Vagina (tissue), 2 donors: Measurements from ENCODE around the gene GIPC3. TPM values are rescaled to one million over a fixed set of nuclear protein-coding genes. Genes with fewer than 3 reads are reported as not detected.

ENCODE experiments used
- DNase-seq, 2 donors: peaks; one replicate each; pipeline ENCODE4 v3.0.0-alpha.2; 2017; ENCODE audit errors: extremely low spot score in 2 of 2
- H3K27ac ChIP-seq: fragments of 200-600 bp; sonication (generic); one replicate; pipeline ENCODE4 v1.5.1; 2019
- H3K27me3 ChIP-seq: fragments of 200-600 bp; sonication (generic); one replicate; pipeline ENCODE4 v1.5.1; 2019
- H3K36me3 ChIP-seq, 2 donors: fragments of 200-600 bp; sonication (generic); one replicate each; pipeline ENCODE4 v1.5.1; 2017 to 2019
- H3K4me1 ChIP-seq: fragments of 200-600 bp; sonication (generic); one replicate; pipeline ENCODE4 v1.5.1; 2019
- H3K4me3 ChIP-seq, 2 donors: fragments of 200-600 bp; sonication (generic); 1 replicate in 1 of 2; 2 replicates in 1 of 2; pipeline ENCODE4 v1.5.1; 2016 to 2019
- H3K9me3 ChIP-seq: fragments of 200-600 bp; sonication (generic); one replicate; pipeline ENCODE4 v1.5.1; 2019
- POLR2A ChIP-seq, 2 donors: fragments of 450-650 bp; IDR thresholded peaks; one replicate each; pipeline ENCODE4 v1.6.1; 2017; ENCODE audit warnings: antibody characterized with exemption in 2 of 2, mild to moderate bottlenecking in 2 of 2, moderate library complexity in 2 of 2
- POLR2AphosphoS5 ChIP-seq, 2 donors: sonication (generic); formaldehyde crosslinking; IDR thresholded peaks; one replicate each; pipeline ENCODE4 v1.9.0; 2017; ENCODE audit warnings: antibody characterized with exemption in 2 of 2, mild to moderate bottlenecking in 2 of 2, low read depth in 1 of 2; ENCODE audit not compliant: insufficient read depth in 1 of 2
- intact Hi-C: fragments of 100-400 bp; cut with DNase I; formaldehyde crosslinking; loops from one replicate; pipeline ENCODE4 v1.15.1; 2023
- total RNA-seq: library from RNA; depleted of rRNA; stranded (reverse); fragments of >200 nt; gene quantifications from one replicate; pipeline ENCODE4 v1.2.3, GENCODE V29; 2016
- TF ChIP-seq, protein P1 (sequence below), 3 experiments: fragments of 450-650 bp in 2 of 3; fragments of 200-600 bp in 1 of 3; sonication (generic) in 1 of 3; IDR thresholded peaks; one replicate each; pipeline ENCODE4 v1.5.1; 2017 to 2019; ENCODE audit warnings: antibody characterized with exemption in 3 of 3, mild to moderate bottlenecking in 2 of 3, moderate library complexity in 2 of 3

The GIPC3 gene
- total RNA-seq, 1 donor from 2014 or later = 0.25 TPM

DNA sequence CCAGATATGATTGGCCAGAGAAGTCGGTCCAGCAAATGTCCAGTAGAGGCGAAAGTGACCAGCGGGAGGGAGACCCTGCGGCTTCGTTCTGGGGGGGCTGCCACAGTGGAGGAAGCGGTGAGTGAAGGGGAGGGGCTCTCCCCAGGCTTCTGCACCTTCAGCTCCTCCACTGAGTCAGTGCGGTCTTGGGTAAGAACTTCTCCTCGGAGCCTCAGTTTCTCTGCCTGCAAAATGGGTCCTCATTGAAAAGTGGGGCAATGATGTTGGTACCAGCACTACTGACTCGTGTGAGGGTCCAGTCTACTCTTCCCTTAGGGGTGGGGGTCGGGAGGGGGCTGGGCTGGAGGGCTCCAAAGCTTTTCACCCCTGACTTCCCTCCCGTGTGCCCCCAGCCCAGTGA is 4.2 kb downstream of the GIPC3 start:
- H3K36me3 ChIP-seq = no peaks in the 10 kb centered on the region
- TF ChIP-seq, protein P1, sequence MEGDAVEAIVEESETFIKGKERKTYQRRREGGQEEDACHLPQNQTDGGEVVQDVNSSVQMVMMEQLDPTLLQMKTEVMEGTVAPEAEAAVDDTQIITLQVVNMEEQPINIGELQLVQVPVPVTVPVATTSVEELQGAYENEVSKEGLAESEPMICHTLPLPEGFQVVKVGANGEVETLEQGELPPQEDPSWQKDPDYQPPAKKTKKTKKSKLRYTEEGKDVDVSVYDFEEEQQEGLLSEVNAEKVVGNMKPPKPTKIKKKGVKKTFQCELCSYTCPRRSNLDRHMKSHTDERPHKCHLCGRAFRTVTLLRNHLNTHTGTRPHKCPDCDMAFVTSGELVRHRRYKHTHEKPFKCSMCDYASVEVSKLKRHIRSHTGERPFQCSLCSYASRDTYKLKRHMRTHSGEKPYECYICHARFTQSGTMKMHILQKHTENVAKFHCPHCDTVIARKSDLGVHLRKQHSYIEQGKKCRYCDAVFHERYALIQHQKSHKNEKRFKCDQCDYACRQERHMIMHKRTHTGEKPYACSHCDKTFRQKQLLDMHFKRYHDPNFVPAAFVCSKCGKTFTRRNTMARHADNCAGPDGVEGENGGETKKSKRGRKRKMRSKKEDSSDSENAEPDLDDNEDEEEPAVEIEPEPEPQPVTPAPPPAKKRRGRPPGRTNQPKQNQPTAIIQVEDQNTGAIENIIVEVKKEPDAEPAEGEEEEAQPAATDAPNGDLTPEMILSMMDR (IDR thresholded peaks at IDR 0.05) = no peak
- TF ChIP-seq POLR2AphosphoS5 (IDR thresholded peaks at IDR 0.05; ENCODE audit: insufficient read depth in 1 of 2, low read depth in 1 of 2) = no peak
- TF ChIP-seq POLR2A (IDR thresholded peaks at IDR 0.05) = no peak
- H3K4me3 ChIP-seq = no peak overlapping the region
- H3K27me3 ChIP-seq = no peaks in the 10 kb centered on the region
- intact Hi-C loops = no loop called here
- DNase-seq = no peak
- H3K4me1 ChIP-seq = peaks cover 14% of the 10 kb centered on the region
- H3K27ac ChIP-seq = no peak overlapping the region
- H3K9me3 ChIP-seq = no peaks in the 10 kb centered on the region

DNA sequence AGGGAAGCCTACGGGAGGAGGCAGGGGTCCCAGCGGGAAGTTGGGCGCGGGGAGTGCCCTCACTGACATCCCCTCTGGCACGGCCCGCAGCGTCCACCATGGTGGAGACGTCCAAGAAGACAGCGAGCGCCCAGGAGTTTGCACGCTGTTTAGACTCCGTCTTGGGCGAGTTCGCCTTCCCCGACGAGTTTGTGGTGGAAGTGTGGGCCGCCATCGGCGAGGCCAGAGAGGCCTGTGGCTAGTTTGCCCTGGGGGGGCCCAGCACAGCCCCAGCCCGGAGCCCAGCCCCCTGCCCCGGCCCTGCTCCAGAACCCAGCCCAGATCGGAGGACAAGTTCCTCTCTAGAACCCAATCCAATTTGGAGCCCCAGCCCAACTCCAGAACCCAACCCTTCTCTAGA is 4.7 kb downstream of the GIPC3 start:
- TF ChIP-seq, protein P1 (IDR thresholded peaks at IDR 0.05) = no peak
- TF ChIP-seq POLR2AphosphoS5 (IDR thresholded peaks at IDR 0.05; ENCODE audit: insufficient read depth in 1 of 2, low read depth in 1 of 2) = no peak
- no peak for TF ChIP-seq POLR2A (IDR thresholded peaks at IDR 0.05)
- H3K27ac ChIP-seq = no peak overlapping the region
- no peaks in the 10 kb centered on the region for H3K36me3 ChIP-seq
- no peak overlapping the region for H3K4me3 ChIP-seq
- DNase-seq = no peak
- peaks cover 14% of the 10 kb centered on the region for H3K4me1 ChIP-seq
- intact Hi-C loops = no loop called here
- no peaks in the 10 kb centered on the region for H3K27me3 ChIP-seq
- no peaks in the 10 kb centered on the region for H3K9me3 ChIP-seq

DNA sequence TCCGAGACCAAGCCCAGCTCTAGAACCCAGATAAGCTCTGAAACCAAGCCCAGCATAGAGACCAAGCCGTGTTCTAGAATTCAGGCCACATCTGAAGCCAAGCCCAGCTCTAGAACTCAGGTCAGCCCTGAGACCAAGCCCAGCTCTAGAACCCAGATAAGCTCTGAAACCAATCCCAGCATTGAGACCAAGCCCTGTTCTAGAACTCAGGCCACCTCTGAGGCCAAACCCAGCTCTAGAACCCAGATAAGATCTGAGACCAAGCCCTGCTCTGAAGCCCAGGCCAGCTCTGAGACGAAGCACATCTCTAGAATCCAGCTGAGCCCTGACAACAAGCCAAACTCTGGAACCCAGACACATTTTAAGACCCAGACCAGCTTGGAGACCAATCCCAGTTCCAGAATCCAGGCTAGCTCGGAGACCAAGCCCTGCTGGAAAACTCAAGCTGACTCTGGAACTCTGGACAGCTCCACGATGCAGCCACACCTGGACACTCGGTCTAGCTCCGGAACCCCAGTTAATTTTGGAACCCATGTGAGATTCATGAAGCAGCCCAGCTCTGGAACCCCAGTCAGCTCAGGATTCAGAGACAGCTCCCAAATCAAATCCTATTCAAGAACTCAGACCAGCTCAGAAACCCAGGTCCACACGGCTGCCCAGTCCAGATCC is 5.8 kb downstream of the GIPC3 start:
- Histone ChIP-seq H3K27me3 (no peaks in the 10 kb centered on the region), H3K27ac (no peak overlapping the region), H3K9me3 (no peaks in the 10 kb centered on the region), H3K36me3 (no peaks in the 10 kb centered on the region), H3K4me1 (peaks cover 8% of the 10 kb centered on the region), H3K4me3 (no peak overlapping the region)
- no peak for DNase-seq
- intact Hi-C loops = no loop called here
- TF ChIP-seq POLR2A (IDR thresholded peaks at IDR 0.05) = no peak
- no peak for TF ChIP-seq POLR2AphosphoS5 (IDR thresholded peaks at IDR 0.05; ENCODE audit: insufficient read depth in 1 of 2, low read depth in 1 of 2)
- TF ChIP-seq, protein P1 (IDR thresholded peaks at IDR 0.05) = no peak

DNA sequence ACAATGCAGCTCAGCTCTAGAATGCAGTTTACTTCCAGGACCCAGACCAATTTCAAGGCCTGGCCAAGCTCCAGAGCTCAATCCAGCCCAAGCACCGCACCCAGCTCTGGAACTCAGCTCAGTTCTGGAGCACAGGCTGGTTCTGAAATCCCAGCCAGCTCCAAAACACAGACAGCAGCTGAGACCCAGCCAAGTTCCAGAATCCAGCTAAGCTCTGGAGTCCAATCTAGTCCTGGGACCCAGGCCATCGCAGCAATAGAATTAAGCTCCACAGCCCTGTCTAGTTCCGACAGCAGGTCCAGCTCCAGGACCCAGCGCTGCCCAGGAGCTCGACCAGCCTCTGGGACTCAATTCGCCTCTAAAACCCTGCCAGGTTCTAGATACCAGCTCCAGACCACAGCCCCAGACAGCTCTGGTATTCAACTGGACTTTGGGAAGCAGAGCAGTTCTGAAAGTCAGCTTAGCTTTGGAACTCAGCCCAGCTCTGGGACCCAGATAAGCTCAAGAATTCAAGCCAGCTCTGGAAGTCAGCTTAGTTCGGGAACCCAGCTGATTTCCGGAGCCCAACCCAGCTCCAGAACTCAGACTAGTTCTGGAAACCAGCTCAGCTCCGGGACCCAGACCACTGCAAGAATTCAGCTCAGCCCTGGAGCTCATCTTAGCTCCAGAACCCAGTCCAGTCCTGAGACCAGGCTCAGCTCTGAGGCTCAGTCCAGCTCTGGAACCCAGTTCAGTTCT is 6.8 kb downstream of the GIPC3 start:
- no peak for DNase-seq
- intact Hi-C loops = no loop called here
- H3K27me3 ChIP-seq = no peaks in the 10 kb centered on the region
- no peaks in the 10 kb centered on the region for H3K36me3 ChIP-seq
- TF ChIP-seq, protein P1 (IDR thresholded peaks at IDR 0.05) = no peak
- no peak for TF ChIP-seq POLR2A (IDR thresholded peaks at IDR 0.05)
- TF ChIP-seq POLR2AphosphoS5 (IDR thresholded peaks at IDR 0.05; ENCODE audit: insufficient read depth in 1 of 2, low read depth in 1 of 2) = no peak
- no peak overlapping the region for H3K27ac ChIP-seq
- no peaks in the 10 kb centered on the region for H3K4me1 ChIP-seq
- no peak overlapping the region for H3K4me3 ChIP-seq
- no peaks in the 10 kb centered on the region for H3K9me3 ChIP-seq

DNA sequence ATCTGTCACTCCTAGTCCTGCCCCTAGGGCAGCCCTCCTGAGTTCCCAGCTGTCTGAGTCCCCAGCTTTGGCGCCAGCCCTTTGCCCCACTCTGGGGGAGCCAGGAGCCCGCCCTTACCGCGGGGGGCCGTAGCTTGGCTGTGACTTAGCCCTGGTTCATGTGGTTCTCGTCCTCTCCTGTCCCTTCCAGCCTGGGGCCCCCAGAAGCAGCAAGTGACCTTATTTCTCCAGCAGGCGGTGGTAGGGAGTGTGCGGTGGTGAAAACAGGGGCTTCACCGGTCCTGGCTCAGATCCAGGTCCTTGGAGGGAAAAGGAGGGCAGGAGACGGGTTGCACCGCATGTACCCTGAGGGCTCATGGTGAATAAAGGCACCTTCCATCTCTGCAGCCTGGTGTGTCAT is 7.9 kb downstream of the GIPC3 start:
- DNase-seq = no peak
- Histone ChIP-seq H3K9me3 (no peaks in the 10 kb centered on the region), H3K4me1 (no peaks in the 10 kb centered on the region), H3K36me3 (no peaks in the 10 kb centered on the region), H3K27ac (no peak overlapping the region), H3K4me3 (no peak overlapping the region), H3K27me3 (no peaks in the 10 kb centered on the region)
- intact Hi-C loops = no loop called here
- TF ChIP-seq POLR2A (IDR thresholded peaks at IDR 0.05) = no peak
- TF ChIP-seq POLR2AphosphoS5 (IDR thresholded peaks at IDR 0.05; ENCODE audit: insufficient read depth in 1 of 2, low read depth in 1 of 2) = no peak
- TF ChIP-seq, protein P1 (IDR thresholded peaks at IDR 0.05) = no peak
